ENCODE data around the gene CNTN5. TPM values are rescaled to one million over a fixed set of nuclear protein-coding genes. Genes with fewer than 3 reads are reported as not detected.
"Not testable (repeated sequence)": the region's sequence is repeated elsewhere in the genome, so short reads cannot be mapped to it uniquely, and the experiment has no call there.

The CNTN5 gene
- polyA plus RNA-seq, 3 donors, result 18.7 to 26.6 (median 19.0) TPM

GRCh38 chr11:99693941-99694492, 673.3 kb downstream of the CNTN5 start:
- no peak for DNase-seq (ENCODE audit: low read depth in 3 of 3, low spot score in 2 of 3)

DNA sequence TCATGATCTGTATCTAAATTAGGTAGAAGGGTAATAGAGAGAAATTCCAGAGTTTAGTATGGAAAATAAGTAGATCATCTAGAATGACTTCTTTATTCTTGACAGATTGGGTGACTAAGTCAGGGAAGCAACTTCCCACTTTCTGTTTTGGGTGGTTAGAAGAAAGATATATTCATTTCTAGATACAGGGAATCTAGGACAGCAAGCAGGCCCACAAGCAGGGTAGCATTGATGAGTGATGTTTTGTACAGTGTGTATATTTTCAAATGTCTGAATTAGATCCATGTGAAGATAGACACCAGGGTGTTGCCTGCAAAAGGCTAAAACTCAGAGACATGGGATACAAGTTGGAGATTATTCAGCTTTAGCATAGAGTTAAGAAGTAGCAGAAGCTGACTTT, 674.4 kb downstream of the CNTN5 start:
- DNase-seq (ENCODE audit: low read depth in 3 of 3, low spot score in 2 of 3), result no peak

GRCh38 chr11:99706848-99707247, 686.1 kb downstream of the CNTN5 start:
- no peak for DNase-seq (ENCODE audit: low read depth in 3 of 3, low spot score in 2 of 3)

DNA sequence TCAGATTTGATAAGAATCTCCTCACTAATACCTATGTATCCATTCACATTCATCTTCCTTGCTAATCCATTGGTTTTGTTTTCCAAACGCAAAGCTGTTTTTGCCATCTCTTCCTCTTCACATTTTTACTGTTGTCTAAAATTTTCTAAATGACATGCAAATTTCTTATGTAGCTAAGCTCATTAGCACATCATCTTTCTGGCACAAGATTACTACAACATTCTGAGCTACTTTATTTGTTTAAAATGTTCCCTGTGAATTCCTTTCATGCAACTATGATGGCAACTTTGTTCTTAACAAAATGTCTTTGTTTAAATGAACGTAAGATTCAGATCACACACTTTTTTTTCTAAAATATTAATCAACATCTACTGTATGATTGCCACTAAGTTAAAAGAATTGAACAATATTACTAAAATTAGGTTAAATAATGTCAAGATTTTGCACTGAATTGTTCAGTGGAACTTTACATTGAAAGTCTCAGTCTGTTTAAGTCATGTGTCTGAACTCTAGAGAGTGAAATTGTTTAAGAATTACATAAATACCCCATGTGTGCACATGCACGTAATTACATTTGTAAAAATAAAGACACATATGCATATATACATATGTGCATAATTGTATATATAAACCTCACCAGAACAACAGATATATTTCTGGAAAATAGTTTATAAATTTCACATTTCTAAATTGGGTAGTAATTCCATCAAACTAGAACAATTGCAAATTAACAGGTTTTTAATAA, 688.4 kb downstream of the CNTN5 start:
- DNase-seq (ENCODE audit: low read depth in 3 of 3, low spot score in 2 of 3), result no peak

- no peak for DNase-seq (ENCODE audit: low read depth in 3 of 3, low spot score in 2 of 3)
These were observed 695.6 kb downstream of the CNTN5 start for GRCh38 chr11:99716302-99716701.

DNA sequence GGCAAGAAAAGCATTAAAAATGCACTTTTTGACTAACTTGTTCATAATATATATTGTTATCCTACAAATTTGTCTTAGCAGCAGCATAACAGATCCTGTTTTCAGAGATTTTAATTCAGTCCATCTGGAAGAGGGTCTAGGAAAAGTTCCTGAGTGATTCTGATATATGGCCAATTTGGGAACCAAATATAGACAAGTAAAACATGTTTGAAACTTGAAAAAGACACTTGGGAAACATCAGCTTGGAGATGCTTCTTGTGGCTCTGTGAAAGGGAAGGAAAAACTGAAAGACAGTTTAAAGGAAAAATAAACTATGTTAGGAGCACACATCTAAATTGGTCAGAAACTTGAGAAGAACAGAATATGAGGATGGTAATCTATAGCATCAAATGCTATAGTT, 697.5 kb downstream of the CNTN5 start:
- DNase-seq (ENCODE audit: low read depth in 3 of 3, low spot score in 2 of 3), result no peak

DNA sequence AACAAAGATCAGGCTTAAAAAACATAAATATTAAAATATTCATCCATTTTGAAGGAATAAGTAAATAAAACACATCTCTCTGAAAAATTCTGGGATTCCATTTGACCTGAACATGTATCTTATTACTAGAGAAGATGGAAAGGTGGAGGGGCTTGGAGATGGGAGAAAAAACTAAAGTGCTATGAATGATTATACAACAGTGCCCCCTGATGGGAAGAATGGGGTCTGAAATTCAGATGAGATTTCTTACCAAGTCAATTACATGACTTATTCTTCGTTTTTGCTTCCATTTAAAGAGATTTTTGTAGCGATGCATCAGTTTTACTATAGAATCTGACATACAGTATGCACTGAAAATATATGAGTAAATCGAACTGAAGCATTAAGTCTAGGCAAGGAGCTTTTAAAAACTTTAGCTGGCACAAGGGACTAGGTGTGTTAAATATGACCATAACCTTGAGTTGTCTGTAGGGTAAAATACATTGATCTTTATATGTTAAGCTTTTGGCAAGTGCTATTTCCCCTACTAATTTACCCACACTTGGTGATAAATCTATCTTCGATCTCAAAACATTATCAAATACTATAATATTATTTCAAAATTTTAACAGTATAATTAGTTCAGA, 718.8 kb downstream of the CNTN5 start:
- DNase-seq (ENCODE audit: low read depth in 3 of 3, low spot score in 2 of 3), result peak; percentile 33 to 42 (median 36)

- no peak for DNase-seq (ENCODE audit: low read depth in 3 of 3, low spot score in 2 of 3)
These were observed 721.8 kb downstream of the CNTN5 start for GRCh38 chr11:99742501-99742900.

DNA sequence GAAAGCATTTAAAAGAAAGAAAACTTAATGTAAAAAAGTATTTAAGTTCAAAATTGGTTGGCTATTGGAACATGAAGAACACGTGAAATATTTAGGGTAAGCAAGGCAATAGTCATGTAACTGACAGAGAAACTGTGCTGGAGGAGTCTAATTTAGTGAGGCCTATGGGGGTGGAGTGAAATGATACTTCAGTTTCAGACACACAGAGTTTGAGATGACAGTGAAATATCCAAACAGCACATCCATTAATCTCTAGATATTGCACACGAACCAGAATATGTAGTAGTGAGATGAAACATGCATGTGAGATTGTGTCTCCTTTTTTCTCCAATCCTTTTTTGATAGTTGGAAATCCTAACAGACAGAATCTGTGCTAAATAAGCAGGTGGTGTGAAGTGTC, 739.0 kb downstream of the CNTN5 start:
- no peak for DNase-seq (ENCODE audit: low read depth in 3 of 3, low spot score in 2 of 3)

GRCh38 chr11:99766811-99767210, 746.1 kb downstream of the CNTN5 start:
- DNase-seq (ENCODE audit: low read depth in 3 of 3, low spot score in 2 of 3), result no peak

- DNase-seq (ENCODE audit: low read depth in 3 of 3, low spot score in 2 of 3), result no peak
These were observed 752.9 kb downstream of the CNTN5 start for GRCh38 chr11:99773646-99774045.

DNA sequence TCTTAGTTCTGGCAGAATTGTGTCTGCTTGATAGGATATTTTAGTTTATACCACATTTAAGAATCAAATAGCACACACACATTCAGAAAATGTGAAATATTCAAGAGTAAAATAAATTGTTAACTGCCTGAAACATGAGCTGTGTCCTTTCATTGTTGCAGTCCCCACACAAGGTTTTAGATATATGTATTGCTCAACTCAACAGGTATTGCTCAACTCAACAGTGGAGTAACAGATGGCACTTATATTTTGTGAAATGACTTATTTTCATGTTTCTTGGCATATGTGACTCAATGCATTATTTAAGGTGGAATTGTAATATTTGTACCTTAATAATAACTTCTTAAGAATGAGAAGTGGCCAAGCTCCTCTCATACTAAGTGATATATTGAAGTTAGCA, 760.3 kb downstream of the CNTN5 start:
- no peak for DNase-seq (ENCODE audit: low read depth in 3 of 3, low spot score in 2 of 3)

- no peak for DNase-seq (ENCODE audit: low read depth in 3 of 3, low spot score in 2 of 3)
These were observed 770.6 kb downstream of the CNTN5 start for GRCh38 chr11:99791354-99791753.

DNA sequence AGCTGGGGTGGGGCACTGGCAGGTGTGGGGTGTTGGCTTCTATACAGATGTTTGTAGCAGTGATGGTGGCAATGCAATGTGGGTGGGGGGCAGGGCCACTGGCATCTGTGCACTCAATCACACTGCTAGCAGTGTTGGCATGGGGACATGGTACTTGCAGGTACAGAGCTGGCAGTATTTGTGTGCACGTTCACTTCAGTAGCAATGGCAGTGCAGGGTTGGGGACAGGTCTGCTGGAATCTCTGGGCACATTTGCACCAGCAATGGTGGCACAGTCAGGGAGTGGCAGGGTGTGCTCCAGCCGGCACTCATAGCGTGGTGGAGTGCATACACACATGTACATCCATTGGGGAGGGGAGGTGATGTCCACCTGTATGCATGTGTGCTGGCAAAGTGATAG, 775.2 kb downstream of the CNTN5 start:
- no peak for DNase-seq (ENCODE audit: low read depth in 3 of 3, low spot score in 2 of 3)

DNA sequence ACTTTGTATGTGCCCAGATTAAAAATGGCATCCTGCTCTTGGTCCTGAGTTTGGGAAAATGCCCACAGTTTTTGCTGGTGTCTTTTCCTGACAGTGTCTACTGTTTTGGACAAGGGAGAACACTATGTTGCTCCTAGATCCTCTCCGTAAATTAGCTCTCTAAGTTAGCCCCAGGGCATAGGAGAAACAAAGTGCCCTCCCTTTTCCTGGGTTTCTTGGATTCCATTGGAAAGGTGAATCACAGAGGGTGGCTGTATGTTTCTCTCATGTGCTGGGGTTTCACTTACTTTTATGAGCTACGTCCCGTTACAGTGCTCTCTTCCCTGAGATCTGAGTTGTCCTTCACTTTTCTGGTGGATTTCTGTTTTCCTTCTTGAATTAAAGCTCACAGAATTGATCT, 782.8 kb downstream of the CNTN5 start:
- no peak for DNase-seq (ENCODE audit: low read depth in 3 of 3, low spot score in 2 of 3)

GRCh38 chr11:99812516-99812915, 791.8 kb downstream of the CNTN5 start:
- DNase-seq (ENCODE audit: low read depth in 3 of 3, low spot score in 2 of 3), result no peak

DNA sequence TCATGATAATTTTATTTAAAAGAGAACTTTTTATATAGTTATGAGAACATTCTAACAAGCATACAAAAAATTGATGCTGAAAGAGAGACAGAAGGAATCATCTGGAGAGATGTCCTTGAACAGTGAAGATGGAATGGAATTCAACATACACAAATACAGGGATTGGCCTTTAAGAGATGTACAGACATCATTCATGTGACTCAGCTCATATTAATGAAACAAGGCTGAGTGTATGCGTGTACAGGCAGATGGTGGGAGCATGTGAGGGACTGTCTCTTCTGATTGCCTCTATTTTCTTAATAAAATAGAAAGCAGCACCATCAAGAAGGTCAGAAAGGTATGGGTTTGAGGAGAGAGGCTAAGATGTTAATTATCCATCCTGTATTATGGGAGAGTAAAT, 793.3 kb downstream of the CNTN5 start:
- no peak for DNase-seq (ENCODE audit: low read depth in 3 of 3, low spot score in 2 of 3)

DNA sequence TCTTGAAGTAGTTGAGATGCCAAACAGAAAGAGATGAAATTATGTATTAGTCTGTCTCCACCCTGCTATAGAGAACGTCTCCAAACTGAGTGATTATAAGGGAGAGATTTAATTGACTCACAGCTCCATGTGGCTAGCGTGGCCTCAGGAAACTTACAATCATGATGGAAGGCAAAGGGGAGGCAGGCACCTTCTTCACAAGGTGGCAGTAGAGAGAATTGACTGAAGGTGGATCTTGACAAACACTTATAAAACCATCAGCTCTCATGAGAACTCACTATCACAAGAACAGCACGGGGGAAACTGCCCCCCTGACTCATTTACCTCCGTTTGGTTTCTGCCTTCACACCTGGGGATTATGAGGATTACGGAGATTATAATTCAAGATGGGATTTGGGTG, 794.0 kb downstream of the CNTN5 start:
- DNase-seq (ENCODE audit: low read depth in 3 of 3, low spot score in 2 of 3), result no peak

DNA sequence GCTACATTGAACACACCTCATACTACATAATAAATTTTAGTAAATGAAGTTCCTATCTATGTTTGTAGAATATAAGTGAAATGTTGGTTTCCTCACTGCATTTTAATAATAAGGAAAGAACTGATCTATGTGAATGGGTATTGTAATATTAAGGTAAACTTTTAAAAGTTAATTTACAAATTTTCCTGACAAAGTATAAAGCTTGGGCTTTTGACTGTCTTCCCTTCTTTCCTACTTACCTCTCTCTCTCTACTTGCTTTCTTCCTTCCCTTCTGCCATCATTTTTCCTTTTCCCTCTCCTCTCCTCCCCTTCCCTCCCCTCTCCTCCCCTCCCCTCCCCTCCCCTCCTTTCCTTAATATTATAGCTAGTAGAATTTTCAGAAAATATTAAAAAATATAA, 798.2 kb downstream of the CNTN5 start:
- no peak for DNase-seq (ENCODE audit: low read depth in 3 of 3, low spot score in 2 of 3)

GRCh38 chr11:99822846-99823565, 802.3 kb downstream of the CNTN5 start:
- no peak for DNase-seq (ENCODE audit: low read depth in 3 of 3, low spot score in 2 of 3)

GRCh38 chr11:99836739-99837138, 816.0 kb downstream of the CNTN5 start:
- DNase-seq (ENCODE audit: low read depth in 3 of 3, low spot score in 2 of 3), result not testable (repeated sequence)

DNA sequence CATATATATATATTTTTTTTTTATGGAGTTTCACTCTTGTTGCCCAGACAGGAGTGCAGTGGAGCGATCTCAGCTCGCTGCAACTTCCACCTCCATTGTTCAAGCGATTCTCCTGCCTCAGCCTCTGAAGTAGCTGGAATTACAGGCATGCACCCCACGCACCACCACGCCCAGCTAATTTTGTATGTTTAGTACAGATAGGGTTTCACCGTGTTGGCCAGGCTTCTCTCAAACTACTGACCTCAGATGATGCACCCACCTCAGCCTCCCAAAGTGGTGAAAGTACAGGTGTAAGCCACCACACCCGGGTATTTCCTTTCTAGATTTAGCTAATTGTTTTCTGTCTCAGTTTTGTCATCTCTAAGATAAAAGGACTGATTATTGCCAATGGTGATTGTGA, 821.1 kb downstream of the CNTN5 start:
- DNase-seq (ENCODE audit: low read depth in 3 of 3, low spot score in 2 of 3), result no peak

Measured in right renal cortex interstitium (tissue), 3 donors.